Measurements from ENCODE around the gene GLP2R.

GRCh38 chr17:9940841-9941240 lies 115.1 kb downstream of the GLP2R start:
- TF ChIP-seq CEBPB (IDR thresholded peaks at IDR 0.05; ENCODE audit: borderline replicate concordance in 1 of 2, low read depth in 2 of 2, low read length in 2 of 2) (no peak), CTCF (IDR thresholded peaks at IDR 0.05 in 2 of 3, conservative IDR thresholded peaks at IDR 0.05 in 1 of 3; ENCODE audit: control insufficient read depth in 2 of 3, extremely low read depth in 1 of 3, insufficient read depth in 1 of 3, low read depth in 3 of 3, low read length in 3 of 3) (no peak), ZNF384 (IDR thresholded peaks at IDR 0.05; ENCODE audit: borderline replicate concordance, low read depth, low read length) (no peak), TAF1 (IDR thresholded peaks at IDR 0.05; ENCODE audit: borderline replicate concordance, low read depth, low read length) (no peak), JUNB (IDR thresholded peaks at IDR 0.05) (no peak), BHLHE40 (IDR thresholded peaks at IDR 0.05; ENCODE audit: borderline replicate concordance in 1 of 2, low read depth in 2 of 2, low read length in 1 of 2) (no peak), NFYA (IDR thresholded peaks at IDR 0.05; ENCODE audit: borderline replicate concordance, low read depth, low read length) (no peak), ATF7 (IDR thresholded peaks at IDR 0.05; ENCODE audit: low read depth) (no peak), MTA2 (IDR thresholded peaks at IDR 0.05; ENCODE audit: low read depth) (no peak), MXI1 (IDR thresholded peaks at IDR 0.05; ENCODE audit: low read depth, low read length) (no peak), CREM (IDR thresholded peaks at IDR 0.05; ENCODE audit: low read depth) (no peak)
- TF ChIP-seq, protein P1, sequence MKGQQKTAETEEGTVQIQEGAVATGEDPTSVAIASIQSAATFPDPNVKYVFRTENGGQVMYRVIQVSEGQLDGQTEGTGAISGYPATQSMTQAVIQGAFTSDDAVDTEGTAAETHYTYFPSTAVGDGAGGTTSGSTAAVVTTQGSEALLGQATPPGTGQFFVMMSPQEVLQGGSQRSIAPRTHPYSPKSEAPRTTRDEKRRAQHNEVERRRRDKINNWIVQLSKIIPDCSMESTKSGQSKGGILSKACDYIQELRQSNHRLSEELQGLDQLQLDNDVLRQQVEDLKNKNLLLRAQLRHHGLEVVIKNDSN (IDR thresholded peaks at IDR 0.05; ENCODE audit: borderline replicate concordance, extremely low read length, insufficient read depth, low read depth, low read length) = no peak
- TF ChIP-seq, protein P2, sequence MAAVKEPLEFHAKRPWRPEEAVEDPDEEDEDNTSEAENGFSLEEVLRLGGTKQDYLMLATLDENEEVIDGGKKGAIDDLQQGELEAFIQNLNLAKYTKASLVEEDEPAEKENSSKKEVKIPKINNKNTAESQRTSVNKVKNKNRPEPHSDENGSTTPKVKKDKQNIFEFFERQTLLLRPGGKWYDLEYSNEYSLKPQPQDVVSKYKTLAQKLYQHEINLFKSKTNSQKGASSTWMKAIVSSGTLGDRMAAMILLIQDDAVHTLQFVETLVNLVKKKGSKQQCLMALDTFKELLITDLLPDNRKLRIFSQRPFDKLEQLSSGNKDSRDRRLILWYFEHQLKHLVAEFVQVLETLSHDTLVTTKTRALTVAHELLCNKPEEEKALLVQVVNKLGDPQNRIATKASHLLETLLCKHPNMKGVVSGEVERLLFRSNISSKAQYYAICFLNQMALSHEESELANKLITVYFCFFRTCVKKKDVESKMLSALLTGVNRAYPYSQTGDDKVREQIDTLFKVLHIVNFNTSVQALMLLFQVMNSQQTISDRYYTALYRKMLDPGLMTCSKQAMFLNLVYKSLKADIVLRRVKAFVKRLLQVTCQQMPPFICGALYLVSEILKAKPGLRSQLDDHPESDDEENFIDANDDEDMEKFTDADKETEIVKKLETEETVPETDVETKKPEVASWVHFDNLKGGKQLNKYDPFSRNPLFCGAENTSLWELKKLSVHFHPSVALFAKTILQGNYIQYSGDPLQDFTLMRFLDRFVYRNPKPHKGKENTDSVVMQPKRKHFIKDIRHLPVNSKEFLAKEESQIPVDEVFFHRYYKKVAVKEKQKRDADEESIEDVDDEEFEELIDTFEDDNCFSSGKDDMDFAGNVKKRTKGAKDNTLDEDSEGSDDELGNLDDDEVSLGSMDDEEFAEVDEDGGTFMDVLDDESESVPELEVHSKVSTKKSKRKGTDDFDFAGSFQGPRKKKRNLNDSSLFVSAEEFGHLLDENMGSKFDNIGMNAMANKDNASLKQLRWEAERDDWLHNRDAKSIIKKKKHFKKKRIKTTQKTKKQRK (IDR thresholded peaks at IDR 0.05; ENCODE audit: low read depth, low read length) = no peak
